Cardiac fibroblast (primary cell): ENCODE data around the gene PLEKHO2.

Source experiments
- DNase-seq, 2 donors: peaks; one replicate each; pipeline versions ENCODE4 v3.0.0 to v3.0.0-alpha.2; 2010; ENCODE audit warnings: low read depth in 2 of 2
- H3K4me3 ChIP-seq, 2 donors: replicated peaks in 1 of 2; 1 replicate in 1 of 2; 2 replicates in 1 of 2; pipeline ENCODE4 v1.5.1; 2011; ENCODE audit warnings: low read depth in 2 of 2, low read length in 2 of 2, mild to moderate bottlenecking in 2 of 2, moderate library complexity in 1 of 2
- TF ChIP-seq, protein P1 (sequence below): IDR thresholded peaks from one replicate; pipeline ENCODE4 v1.5.1; 2011; ENCODE audit warnings: low read depth, mild to moderate bottlenecking, low read length, inconsistent platforms

The PLEKHO2 gene

GRCh38 chr15:64905941-64906340, 64.2 kb downstream of the PLEKHO2 start:
- H3K4me3 ChIP-seq = no peak overlapping the region
- TF ChIP-seq, protein P1, sequence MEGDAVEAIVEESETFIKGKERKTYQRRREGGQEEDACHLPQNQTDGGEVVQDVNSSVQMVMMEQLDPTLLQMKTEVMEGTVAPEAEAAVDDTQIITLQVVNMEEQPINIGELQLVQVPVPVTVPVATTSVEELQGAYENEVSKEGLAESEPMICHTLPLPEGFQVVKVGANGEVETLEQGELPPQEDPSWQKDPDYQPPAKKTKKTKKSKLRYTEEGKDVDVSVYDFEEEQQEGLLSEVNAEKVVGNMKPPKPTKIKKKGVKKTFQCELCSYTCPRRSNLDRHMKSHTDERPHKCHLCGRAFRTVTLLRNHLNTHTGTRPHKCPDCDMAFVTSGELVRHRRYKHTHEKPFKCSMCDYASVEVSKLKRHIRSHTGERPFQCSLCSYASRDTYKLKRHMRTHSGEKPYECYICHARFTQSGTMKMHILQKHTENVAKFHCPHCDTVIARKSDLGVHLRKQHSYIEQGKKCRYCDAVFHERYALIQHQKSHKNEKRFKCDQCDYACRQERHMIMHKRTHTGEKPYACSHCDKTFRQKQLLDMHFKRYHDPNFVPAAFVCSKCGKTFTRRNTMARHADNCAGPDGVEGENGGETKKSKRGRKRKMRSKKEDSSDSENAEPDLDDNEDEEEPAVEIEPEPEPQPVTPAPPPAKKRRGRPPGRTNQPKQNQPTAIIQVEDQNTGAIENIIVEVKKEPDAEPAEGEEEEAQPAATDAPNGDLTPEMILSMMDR = no peak
- DNase-seq = no peak

DNA sequence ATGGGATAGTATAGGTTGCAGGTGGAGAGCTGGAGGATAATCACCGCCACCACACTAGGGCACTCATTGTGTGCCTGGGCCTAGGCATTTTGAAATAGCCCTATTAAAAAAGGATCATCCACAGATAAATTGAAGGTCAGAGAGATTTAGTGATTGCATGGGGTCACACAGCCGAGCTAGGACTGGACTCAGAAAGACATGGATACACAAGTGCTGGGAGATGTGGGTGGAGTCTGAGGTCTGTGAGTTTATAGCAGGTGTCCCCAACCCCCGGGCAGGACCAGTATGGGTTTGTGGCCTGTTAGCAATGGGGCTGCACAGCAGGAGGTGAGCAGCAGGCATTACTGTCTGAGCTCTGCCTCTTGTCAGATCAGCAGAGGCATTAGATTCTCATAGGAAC, 64.7 kb downstream of the PLEKHO2 start:
- TF ChIP-seq, protein P1 = no peak
- H3K4me3 ChIP-seq = no peak overlapping the region
- no peak for DNase-seq

DNA sequence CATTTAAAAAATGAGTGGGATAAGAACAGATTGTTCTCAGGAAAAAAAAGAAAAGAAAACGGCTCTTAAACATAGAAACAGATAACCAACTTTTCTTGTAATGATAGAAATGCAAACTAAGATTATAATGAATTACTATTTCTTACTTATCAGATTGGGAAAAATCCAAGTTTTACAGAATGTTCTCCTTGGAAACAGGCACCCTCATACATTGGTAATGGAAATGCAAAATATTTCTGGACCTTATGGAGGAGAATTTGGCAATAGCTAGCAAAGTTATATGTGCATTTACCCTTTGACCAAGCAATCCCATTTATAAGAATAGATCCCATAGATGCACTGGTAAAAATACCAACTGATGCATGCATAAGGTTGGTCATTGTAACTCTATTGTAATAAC, 66.3 kb downstream of the PLEKHO2 start:
- TF ChIP-seq, protein P1 = no peak
- H3K4me3 ChIP-seq = no peak overlapping the region
- no peak for DNase-seq

- DNase-seq = no peak
- H3K4me3 ChIP-seq = no peak overlapping the region
- TF ChIP-seq, protein P1 = no peak
Observed at GRCh38 chr15:64909546-64909945, 67.8 kb downstream of the PLEKHO2 start.

DNA sequence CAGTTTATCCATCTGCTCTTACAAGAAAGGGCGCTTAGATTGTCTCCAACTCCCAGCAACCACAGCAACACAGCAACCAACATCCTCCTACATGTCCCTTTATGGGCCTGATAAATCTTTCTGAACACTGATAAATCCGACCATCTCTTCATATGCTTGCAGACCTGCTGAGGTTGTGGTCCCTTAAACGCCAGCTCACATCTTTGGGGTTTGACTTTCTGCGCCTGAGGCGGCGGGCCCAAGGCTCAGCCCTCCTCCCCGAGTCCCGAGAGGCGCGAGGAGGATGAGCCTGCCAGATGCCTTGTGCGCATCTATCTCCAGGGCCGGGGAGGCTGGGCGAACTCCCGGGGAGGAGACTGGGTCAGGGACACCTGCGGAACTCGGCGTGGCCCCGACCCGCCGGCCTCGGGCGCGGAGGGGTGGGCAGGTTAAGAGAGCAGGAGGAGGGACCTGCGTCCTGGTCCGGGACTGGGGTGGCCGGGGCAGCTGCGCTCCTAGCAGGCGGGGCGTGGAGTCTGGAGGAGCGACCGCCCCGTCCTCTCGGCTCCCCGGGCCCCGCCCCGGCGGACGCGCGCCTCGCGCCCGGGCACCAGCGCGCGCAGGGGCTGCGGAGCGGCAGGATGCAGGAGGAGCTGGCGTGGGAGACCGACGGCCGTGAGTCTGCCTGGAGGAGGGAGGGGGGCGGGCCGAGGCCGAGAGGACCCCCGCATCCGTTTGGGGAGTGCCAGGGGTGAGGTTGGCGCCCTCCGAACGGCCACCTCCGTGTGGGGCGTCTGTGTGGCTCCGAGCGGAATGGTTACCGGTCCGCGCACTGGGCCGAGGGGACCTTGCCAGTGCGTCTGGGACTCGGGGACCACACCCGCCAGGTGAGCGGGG, 69.8 kb downstream of the PLEKHO2 start, which contains the start of gene ANKDD1A:
TSS of gene ANKDD1A (plus strand) at position 592 of the 876 bp plus-strand sequence. CDS start at position 621, 29 bp downstream.
- peak within 1 kb of the TSS; percentile 59 to 60 for H3K4me3 ChIP-seq
- TF ChIP-seq, protein P1 = no peak
- DNase-seq = peak; percentile 42 to 48

GRCh38 chr15:64912379-64913325, 70.9 kb downstream of the PLEKHO2 start:
- no peak overlapping the region for H3K4me3 ChIP-seq
- no peak for DNase-seq
- TF ChIP-seq, protein P1 = no peak
